WTC11 (cell line): ENCODE data around the gene APOLD1. TPM values are rescaled to one million over a fixed set of nuclear protein-coding genes. Genes with fewer than 3 reads are reported as not detected.

Experiments used
- ATAC-seq: fragments of 200-7000 bp; cut with Tn5 transposase; 2 replicates; pipeline ENCODE4 v1.10.0; 2021; ENCODE audit warnings: mild to moderate bottlenecking, moderate library complexity
- CTCF ChIA-PET: fragments of 300-600 bp; sonication (Branson Sonifier 250); formaldehyde crosslinking; loops from one replicate; lab custom pipeline; 2021; ENCODE audit warnings: antibody characterized with exemption; lab: Charles Lee
- POLR2A ChIA-PET: fragments of 350-600 bp; sonication (Branson Sonifier 250); formaldehyde crosslinking; loops from one replicate; lab custom pipeline; 2021; ENCODE audit warnings: antibody characterized with exemption; lab: Charles Lee
- DNase-seq: peaks from one replicate; pipeline ENCODE4 v3.0.0; 2021; ENCODE audit warnings: low spot score
- H3K27ac Mint-ChIP-seq: 2 replicates; pipeline ENCODE4 v1.8.0; 2021; ENCODE audit warnings: mixed read lengths
- H3K27me3 Mint-ChIP-seq: 2 replicates; pipeline ENCODE4 v1.8.0; 2021; ENCODE audit warnings: low read depth, mild to moderate bottlenecking, moderate library complexity, mixed read lengths
- H3K36me3 Mint-ChIP-seq: 2 replicates; pipeline ENCODE4 v1.8.0; 2021; ENCODE audit warnings: mixed read lengths
- H3K4me1 Mint-ChIP-seq: 2 replicates; pipeline ENCODE4 v1.8.0; 2022; ENCODE audit warnings: mixed read lengths
- H3K4me3 Mint-ChIP-seq: 2 replicates; pipeline ENCODE4 v1.8.0; 2021; ENCODE audit warnings: mild to moderate bottlenecking, moderate library complexity, mixed read lengths
- H3K9me3 Mint-ChIP-seq: 2 replicates; pipeline ENCODE4 v1.8.0; 2021; ENCODE audit warnings: mixed read lengths
- AR ChIP-seq: fragments of 250-450 bp; sonication (Bioruptor Pico); IDR thresholded peaks from 2 replicates; pipeline ENCODE4 v1.9.0; 2021; ENCODE audit warnings: mild to moderate bottlenecking
- ATF3 ChIP-seq: sonication (generic); formaldehyde crosslinking; conservative IDR thresholded peaks from 2 replicates; pipeline ENCODE4 v1.8.1; 2022; ENCODE audit warnings: mild to moderate bottlenecking, missing genetic modification reagents
- CDX4 ChIP-seq: fragments of 250-450 bp; sonication (Bioruptor Pico); IDR thresholded peaks from 2 replicates; pipeline ENCODE4 v1.9.0; 2021; ENCODE audit warnings: moderate library complexity, mild to moderate bottlenecking, inconsistent platforms, borderline replicate concordance
- CREB1 ChIP-seq: sonication (generic); formaldehyde crosslinking; IDR thresholded peaks from 2 replicates; pipeline ENCODE4 v1.8.0; 2023; ENCODE audit warnings: mild to moderate bottlenecking, missing genetic modification reagents
- E2F5 ChIP-seq: sonication (generic); formaldehyde crosslinking; IDR thresholded peaks from 2 replicates; pipeline ENCODE4 v1.8.1; 2022; ENCODE audit warnings: mild to moderate bottlenecking, moderate library complexity, missing genetic modification reagents
- FOXJ3 ChIP-seq: sonication (generic); formaldehyde crosslinking; IDR thresholded peaks from 2 replicates; pipeline ENCODE4 v1.9.0; 2021; ENCODE audit warnings: missing genetic modification reagents, mild to moderate bottlenecking, borderline replicate concordance
- FOXP1 ChIP-seq: sonication (generic); formaldehyde crosslinking; IDR thresholded peaks from 2 replicates; pipeline ENCODE4 v1.8.0; 2022; ENCODE audit warnings: missing genetic modification reagents, mild to moderate bottlenecking, moderate library complexity, borderline replicate concordance
- HMGA2 ChIP-seq: fragments of 250-450 bp; sonication (Bioruptor Pico); IDR thresholded peaks from 2 replicates; pipeline ENCODE4 v1.4.0; 2021; ENCODE audit warnings: mild to moderate bottlenecking, moderate library complexity
- MXD4 ChIP-seq: fragments of 250-450 bp; sonication (Bioruptor Pico); IDR thresholded peaks from 2 replicates; pipeline ENCODE4 v1.8.0; 2021; ENCODE audit warnings: mild to moderate bottlenecking, moderate library complexity, borderline replicate concordance
- NR1H2 ChIP-seq: sonication (generic); formaldehyde crosslinking; IDR thresholded peaks from 2 replicates; pipeline ENCODE4 v1.9.0; 2021; ENCODE audit warnings: mild to moderate bottlenecking, moderate library complexity, missing genetic modification reagents
- RELA ChIP-seq: sonication (generic); formaldehyde crosslinking; IDR thresholded peaks from 2 replicates; pipeline ENCODE4 v1.8.1; 2022; ENCODE audit warnings: missing genetic modification reagents, mild to moderate bottlenecking, borderline replicate concordance
- TCF7 ChIP-seq: sonication (generic); formaldehyde crosslinking; IDR thresholded peaks from 2 replicates; pipeline ENCODE4 v1.8.0; 2022; ENCODE audit warnings: mild to moderate bottlenecking, low read depth, missing genetic modification reagents, moderate library complexity
- TEAD4 ChIP-seq: sonication (generic); formaldehyde crosslinking; IDR thresholded peaks from 2 replicates; pipeline ENCODE4 v1.8.0; 2022; ENCODE audit warnings: mild to moderate bottlenecking, missing genetic modification reagents
- USF2 ChIP-seq: sonication (generic); formaldehyde crosslinking; IDR thresholded peaks from 2 replicates; pipeline ENCODE4 v1.8.1; 2023; ENCODE audit warnings: mild to moderate bottlenecking, missing genetic modification reagents, moderate library complexity
- ZMAT4 ChIP-seq: fragments of 250-450 bp; sonication (Bioruptor Pico); IDR thresholded peaks from 2 replicates; pipeline ENCODE4 v1.9.0; 2021; ENCODE audit warnings: mild to moderate bottlenecking
- ZNF121 ChIP-seq: sonication (generic); formaldehyde crosslinking; IDR thresholded peaks from 2 replicates; pipeline ENCODE4 v1.8.0; 2023; ENCODE audit warnings: missing genetic modification reagents
- ZNF219 ChIP-seq: sonication (generic); formaldehyde crosslinking; IDR thresholded peaks from 2 replicates; pipeline ENCODE4 v1.8.0; 2023; ENCODE audit warnings: missing genetic modification reagents, mild to moderate bottlenecking, borderline replicate concordance
- ZNF232 ChIP-seq: sonication (generic); formaldehyde crosslinking; IDR thresholded peaks from 2 replicates; pipeline ENCODE4 v1.8.0; 2022; ENCODE audit warnings: mild to moderate bottlenecking, missing genetic modification reagents
- ZNF416 ChIP-seq: fragments of 250-450 bp; sonication (Bioruptor Pico); IDR thresholded peaks from 2 replicates; pipeline ENCODE4 v1.9.0; 2021; ENCODE audit warnings: mild to moderate bottlenecking, inconsistent platforms
- ZNF425 ChIP-seq: fragments of 250-450 bp; sonication (Bioruptor Pico); conservative IDR thresholded peaks from 2 replicates; pipeline ENCODE4 v1.9.0; 2021; ENCODE audit warnings: mild to moderate bottlenecking
- total RNA-seq: library from RNA; stranded (reverse); gene quantifications from 3 replicates; pipeline ENCODE4 v1.2.3, GENCODE V29; 2021

The APOLD1 gene
- total RNA-seq, 1 experiment from 2014 or later: 0.44 TPM

- no peak for TF ChIP-seq ZNF232
- no peak for TF ChIP-seq CREB1 (CRISPR knock-in tag)
- no peak for TF ChIP-seq ZNF121
- TF ChIP-seq AR (CRISPR knock-in tag): no peak
- TF ChIP-seq E2F5 (CRISPR knock-in tag): no peak
- no peak for TF ChIP-seq ATF3 (CRISPR knock-in tag)
- no peak for TF ChIP-seq FOXP1
- no peak for TF ChIP-seq ZNF425 (CRISPR knock-in tag)
- TF ChIP-seq USF2 (CRISPR knock-in tag): no peak
- no peak for TF ChIP-seq ZNF219 (CRISPR knock-in tag)
- no peak for TF ChIP-seq FOXJ3 (CRISPR knock-in tag)
- TF ChIP-seq CDX4 (CRISPR knock-in tag): no peak
- no peak for TF ChIP-seq ZMAT4 (CRISPR knock-in tag)
- no peak for TF ChIP-seq RELA (CRISPR knock-in tag)
- TF ChIP-seq ZNF416 (CRISPR knock-in tag): no peak
- no peak for TF ChIP-seq MXD4 (CRISPR knock-in tag)
- TF ChIP-seq HMGA2 (CRISPR knock-in tag): no peak
- TF ChIP-seq TEAD4: no peak
- TF ChIP-seq NR1H2 (CRISPR knock-in tag): no peak
- TF ChIP-seq TCF7 (CRISPR knock-in tag): no peak
- POLR2A ChIA-PET: no interaction called here
- H3K4me3 Mint-ChIP-seq: no peak overlapping the region
- H3K27ac Mint-ChIP-seq: no peak overlapping the region
- DNase-seq (no peak), ATAC-seq (no peak)
- H3K36me3 Mint-ChIP-seq: no peaks in the 10 kb centered on the region
- no peaks in the 10 kb centered on the region for H3K27me3 Mint-ChIP-seq
- CTCF ChIA-PET: interaction anchor here (3.1 kb wide), 1 partner anchor 8 kb away, joined by 28 read pairs; no protein-coding TSS in a partner anchor
- H3K4me1 Mint-ChIP-seq: peaks cover 8% of the 10 kb centered on the region; the same call in 1 of the 2 replicates
- 0 out of 2 replicates have a peak, but pooled peaks cover 1% of the 10 kb centered on the region for H3K9me3 Mint-ChIP-seq
Observed at GRCh38 chr12:12744546-12745305, 40.7 kb upstream of the APOLD1 start.
